Esophagus squamous epithelium (tissue), 4 donors: ENCODE measurements around the gene PRKAR1B.

ENCODE experiments used
- CTCF ChIP-seq, 6 experiments: fragments of 450-650 bp in 4 of 6; fragments of 200-600 bp in 2 of 6; sonication (generic) in 2 of 6; IDR thresholded peaks; one replicate each; pipeline ENCODE4 v1.5.1; 2016 to 2019; ENCODE audit warnings: antibody characterized with exemption in 6 of 6, mild to moderate bottlenecking in 4 of 6, moderate library complexity in 4 of 6
- POLR2A ChIP-seq, 4 donors: fragments of 450-650 bp; IDR thresholded peaks; one replicate each; pipeline ENCODE4 v1.6.1; 2017; ENCODE audit warnings: antibody characterized with exemption in 4 of 4, mild to moderate bottlenecking in 4 of 4, moderate library complexity in 3 of 4

- TF ChIP-seq CTCF (IDR thresholded peaks at IDR 0.05) (no peak), POLR2A (IDR thresholded peaks at IDR 0.05) (no peak)
These were observed 7.1 kb upstream of the PRKAR1B start for GRCh38 chr7:734214-734613.
